ENCODE results near the gene CD38.
A peak's percentile ranks its signal among the peaks of the same experiment; 100 is the strongest.
"Not testable (repeated sequence)": the region's sequence is repeated elsewhere in the genome, so short reads cannot be mapped to it uniquely, and the experiment has no call there.

The CD38 gene

DNA sequence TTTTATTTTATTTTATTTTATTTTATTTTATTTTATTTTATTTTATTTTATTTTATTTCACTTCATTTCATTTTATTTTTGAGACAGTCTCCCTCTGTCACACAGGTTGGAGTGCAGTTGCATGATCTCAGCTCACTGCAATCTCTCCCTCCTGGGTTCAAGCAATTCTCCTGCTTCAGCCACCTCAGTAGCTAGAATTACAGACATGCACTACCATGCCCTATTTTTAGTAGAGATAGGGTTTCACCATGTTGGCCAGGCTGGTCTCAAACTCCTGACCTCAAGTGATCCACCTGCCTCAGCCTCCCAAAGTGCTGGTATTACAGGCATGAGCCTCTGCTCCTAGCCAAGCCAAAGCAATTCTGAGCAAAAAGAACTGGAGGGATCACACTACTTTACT, 24.4 kb downstream of the CD38 start:
- not testable (repeated sequence) for DNase-seq

DNA sequence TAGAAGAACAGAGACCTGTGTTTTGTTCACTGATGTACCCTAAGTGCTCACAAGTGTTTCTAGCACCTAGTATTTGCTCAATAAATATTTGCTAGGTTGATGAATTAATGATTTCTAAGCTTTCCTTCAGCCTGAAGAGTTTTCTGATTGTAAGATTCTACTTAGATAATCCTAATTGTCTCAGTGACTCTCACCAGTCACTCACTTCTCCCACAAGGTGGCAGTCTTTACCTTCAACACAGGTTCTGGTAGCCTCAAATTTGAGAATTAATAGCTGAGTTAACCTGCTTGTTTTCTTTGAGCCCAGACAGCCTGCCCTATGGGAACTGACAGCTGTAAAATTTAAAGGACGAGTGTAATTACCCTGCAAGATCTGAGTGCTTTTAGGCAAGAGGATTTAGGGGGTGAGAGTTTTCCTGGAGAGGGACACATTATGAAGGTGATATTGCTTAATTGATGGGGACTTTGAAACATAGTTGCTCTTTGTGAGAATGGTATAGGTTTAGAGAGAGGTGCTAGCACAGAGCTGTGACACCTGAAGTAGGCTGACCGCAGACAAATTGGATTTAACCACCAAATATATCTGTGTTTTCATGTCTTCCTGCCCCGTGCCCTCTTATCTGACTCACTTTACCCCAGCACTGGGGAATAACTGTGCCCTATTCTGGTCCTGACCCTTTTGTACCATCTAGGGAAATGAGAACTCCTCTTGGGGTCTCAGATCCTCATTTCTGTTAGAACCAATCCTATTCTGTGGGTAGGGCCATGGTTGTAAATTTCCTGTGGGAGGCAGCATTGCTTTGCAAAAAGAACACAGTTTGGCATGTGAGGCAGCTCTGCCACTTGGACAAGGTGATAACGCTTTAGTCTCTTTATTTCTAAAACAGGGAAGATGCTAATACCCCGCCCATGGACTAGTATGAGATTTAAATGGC, 27.7 kb downstream of the CD38 start:
- peak; percentile 55 for DNase-seq

DNA sequence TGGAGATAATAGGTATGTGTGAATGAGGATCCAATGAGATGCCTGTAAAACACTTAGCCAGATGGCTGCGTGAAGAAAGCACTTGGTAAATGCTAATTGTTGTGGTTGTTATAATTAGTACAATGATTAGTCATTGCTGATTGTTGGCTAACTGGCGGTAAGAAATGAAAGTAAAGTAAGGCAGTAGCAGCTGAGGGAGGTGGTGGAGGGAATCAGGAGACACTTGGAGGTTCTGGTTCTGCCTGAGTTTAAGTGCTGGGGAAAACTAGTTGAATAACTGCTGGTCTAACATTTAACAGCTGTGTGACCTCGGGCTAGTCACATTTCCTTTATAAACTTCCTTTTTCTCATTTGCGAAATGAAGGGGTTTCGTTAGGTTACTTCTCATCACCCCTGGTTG, 30.9 kb downstream of the CD38 start:
- no peak for DNase-seq

DNA sequence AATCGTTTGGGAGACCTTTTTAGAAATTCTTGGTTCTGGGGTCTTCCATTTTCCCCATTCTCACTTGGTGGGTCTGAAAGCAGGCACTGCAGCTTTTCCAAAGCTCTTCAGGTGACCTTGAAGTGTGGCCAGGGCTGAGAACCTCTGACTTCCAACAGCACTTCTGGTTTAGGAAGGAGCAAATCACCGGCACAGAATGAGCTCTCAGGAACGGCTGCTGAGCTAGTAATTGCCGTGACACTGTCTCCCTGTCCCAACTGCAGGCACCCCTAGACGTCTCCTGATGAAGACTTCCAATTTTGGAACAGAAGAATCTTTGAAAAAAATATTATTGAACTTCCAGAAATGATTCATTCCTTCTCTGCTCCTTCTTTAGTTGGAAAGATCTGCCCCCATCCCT, 31.3 kb downstream of the CD38 start:
- DNase-seq, result no peak

DNA sequence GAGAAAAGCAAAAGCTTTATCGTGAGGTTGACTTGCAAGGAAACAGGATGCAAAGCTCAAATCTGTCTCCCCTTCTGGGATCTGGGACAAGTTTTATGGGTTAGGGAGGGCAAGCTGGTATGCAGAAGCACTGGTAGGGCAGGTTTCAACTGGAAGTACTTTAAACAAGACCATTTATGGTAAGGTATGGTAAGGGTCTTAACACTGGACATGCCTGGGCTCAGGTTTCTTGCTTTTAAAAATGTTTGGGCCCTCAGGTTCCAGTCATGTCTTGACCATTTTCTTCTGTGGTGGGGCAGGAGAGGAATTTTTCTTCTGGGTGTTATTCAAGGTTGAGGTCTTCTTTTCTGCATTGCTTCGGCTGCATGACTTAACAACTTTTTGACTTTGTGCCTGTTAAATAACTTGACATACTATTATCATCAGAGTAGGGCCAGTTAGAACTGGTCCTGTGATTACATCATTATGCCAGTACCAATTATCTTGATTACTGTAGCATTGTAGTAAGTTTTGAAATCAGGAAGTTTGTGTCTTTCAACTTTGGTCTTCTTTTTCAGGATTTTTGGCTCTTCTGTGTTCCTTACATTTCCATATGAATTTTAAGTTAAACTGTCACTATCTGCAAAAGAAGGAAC, 33.7 kb downstream of the CD38 start:
- DNase-seq, result no peak

DNA sequence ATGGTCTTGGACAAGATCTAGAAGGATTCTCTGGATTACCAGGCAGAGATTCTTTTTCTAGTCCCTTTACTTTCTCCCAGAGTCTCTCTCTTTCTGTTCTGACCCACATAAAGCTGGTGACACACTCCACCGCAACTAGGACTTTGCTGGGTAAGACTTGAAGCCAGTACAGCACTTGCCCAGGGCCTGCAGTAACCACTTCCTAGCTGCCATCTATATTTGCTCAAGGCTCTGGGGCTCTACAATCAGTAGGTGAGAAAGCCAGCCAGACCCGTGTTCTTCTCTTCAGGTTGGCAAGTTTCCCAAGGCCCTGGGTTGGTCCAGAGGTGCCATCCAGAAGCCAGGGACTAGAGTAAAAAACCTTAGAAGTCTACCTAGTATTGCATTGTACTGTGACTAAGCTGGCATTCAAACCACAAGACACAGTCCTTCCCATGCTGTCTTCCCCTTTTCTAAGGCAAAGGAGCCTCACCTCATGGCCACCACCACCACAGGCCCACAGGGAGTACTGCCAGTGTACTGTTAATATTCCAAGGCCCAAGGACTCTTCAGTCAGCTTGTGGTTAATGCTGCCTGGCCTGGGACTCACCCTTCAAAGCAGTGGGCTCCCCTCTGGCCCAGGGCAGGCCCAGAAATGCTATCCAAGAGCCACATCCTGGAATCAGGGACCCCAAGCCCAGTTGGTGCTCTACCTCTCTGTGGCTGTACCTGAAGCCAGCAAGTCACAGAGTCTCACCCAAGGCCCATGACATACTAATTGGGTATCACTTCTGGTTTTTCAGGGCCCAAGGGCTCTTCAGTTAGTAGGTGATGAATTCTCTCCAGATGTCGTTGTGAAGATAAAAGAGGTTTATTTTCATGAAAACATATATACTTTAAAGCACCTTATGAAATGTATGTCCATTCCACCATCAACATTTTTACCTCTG, 54.7 kb downstream of the CD38 start:
- DNase-seq, result no peak

DNA sequence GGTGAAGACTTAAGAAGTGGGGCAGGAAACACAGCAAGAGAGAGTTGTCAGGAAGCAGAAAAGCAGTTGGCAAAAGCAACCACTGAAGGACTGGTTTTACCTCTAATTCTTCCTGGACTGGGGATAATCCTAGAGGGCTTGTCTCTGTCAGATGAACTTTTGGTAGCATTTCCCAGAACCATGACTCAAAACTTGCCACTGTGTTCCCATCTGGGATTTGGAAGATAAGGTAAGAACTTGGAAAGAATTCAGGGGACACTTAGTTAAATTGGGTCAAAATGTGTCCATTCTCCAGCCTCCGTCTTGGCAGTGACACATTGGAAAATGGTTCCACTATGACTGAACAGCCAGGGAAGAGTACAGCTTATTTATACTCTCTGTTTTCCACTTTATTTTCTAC, 55.7 kb downstream of the CD38 start:
- DNase-seq, result no peak

DNA sequence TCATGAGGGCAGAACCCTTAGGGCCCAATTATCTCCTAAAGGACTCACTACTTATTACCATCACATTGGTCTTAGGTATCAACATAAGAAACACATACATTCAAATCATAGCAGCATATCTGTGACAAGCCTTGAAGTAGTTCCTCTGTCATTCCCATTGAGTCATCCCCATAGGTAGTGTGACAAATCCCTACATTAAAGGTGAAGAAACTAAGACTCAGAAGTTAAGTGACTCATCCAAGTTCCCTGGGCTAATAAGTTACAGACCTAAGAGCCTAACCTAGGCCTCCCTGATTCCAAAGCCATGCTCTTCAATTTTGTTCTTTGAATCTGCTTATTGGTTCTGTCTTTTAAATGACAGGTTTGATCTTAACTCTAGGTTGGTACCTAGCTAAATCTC, 58.2 kb downstream of the CD38 start:
- DNase-seq, result no peak

DNA sequence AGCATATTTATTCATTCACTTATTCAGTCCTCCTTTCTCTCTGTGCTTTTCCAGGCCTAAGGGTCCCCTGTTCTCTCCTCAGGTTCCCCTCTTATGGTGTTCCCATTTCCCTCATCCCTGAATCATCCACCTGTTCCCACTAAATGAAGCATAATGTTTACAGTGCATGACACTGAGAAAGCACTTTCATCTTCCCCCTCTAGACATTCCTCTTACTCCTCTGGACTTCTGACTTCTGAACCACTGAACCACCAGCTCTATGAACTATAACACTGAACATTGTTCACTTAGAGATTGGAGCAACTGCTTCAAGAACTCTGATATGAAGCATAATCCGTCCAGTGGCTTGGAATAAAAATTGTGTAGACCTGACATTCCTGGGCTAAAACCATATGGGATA, 59.5 kb downstream of the CD38 start:
- DNase-seq, result no peak

DNA sequence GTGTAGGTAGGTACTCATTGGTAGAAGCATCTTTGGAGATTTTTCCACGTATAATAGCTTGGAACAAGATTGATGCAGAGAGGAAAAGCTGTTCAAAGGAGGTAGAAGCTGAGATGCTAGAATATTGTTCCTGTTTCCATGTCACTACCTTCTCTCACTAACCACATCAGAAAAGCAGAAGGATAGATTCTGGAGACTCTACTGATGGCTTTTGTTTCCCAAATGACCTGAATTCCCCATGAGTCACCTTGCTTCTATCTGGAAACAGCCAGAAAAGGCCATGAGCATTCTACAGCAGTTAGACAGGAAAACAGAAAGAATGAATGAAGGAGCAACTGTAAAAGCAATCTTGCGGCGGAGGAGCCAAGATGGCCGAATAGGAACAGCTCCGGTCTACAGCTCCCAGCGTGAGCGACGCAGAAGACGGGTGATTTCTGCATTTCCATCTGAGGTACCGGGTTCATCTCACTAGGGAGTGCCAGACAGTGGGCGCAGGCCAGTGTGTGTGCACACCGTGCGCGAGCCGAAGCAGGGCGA, 63.1 kb downstream of the CD38 start:
- not testable (repeated sequence) for DNase-seq

DNA sequence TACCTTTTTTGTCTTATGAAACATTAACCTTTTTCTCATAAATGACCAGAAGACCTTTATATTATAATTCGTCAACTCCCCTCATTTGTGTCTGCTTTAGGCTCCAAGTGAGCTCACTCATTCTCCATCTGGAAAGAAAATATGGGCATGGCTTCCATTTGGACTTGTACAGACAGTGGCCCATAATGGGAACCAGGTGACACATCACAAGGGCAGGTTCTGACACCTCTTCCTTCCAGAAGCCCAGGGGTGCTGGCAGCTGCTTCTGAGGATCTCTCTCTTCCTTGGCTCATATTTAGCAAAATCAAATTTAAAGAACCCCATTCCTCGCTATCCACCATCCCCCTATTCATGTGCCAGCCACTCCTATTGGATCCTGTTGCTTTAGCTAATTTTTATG, 69.6 kb downstream of the CD38 start:
- DNase-seq, result no peak

DNA sequence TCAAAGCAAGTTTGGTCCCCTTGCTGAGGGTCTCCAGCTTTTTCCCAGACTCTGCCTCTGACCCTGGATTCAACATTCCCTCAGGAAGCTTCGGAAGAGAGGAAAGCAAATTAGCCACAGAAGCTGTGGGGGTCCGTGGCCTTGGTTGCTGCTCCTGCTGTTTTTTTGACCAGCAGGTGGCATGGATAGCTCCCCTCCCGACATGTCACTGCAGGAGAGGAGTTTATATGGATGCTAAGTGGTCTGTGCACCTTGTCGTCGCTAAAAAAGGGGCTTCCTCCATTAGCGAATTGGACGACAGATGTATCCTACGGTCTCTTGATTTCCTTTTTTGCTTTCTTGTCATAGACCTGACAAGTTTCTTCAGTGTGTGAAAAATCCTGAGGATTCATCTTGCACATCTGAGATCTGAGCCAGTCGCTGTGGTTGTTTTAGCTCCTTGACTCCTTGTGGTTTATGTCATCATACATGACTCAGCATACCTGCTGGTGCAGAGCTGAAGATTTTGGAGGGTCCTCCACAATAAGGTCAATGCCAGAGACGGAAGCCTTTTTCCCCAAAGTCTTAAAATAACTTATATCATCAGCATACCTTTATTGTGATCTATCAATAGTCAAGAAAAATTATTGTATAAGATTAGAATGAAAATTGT, 70.2 kb downstream of the CD38 start:
- no peak for DNase-seq

DNA sequence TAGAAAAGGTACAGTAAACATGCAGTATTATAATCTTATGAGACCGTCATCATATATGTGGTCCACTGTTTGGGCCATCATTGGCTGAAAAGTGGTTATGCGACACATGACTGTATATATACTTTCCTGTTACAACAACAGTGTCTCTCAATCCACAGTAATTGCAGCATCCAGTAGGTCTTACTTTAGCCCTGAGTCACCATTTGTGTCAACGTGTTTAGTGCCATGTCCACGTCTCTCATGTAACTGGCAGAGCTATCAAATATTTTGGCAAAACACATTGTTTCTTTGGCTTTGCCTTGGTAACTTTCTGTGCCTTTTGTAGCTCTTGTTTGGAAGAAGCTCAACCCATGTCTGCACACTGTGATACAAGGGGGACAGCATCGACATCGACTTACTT, 73.8 kb downstream of the CD38 start:
- no peak for DNase-seq

DNA sequence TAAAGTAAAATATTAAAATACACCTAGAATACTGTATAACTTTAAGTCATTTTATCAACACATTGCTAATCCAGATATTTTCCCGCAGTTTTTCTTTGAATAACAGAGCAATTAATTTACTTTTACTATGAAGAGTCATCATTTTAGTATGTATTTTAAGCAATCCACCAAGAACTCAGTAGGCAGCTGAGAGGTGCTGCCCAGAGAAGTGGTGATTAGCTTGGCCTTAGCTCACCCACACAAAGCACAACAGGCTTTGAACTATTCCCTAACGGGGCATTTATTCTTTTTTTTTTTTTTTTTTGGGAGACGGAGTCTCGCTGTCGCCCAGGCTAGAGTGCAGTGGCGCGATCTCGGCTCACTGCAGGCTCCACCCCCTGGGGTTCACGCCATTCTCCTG, 74.4 kb downstream of the CD38 start:
- DNase-seq, result no peak

DNA sequence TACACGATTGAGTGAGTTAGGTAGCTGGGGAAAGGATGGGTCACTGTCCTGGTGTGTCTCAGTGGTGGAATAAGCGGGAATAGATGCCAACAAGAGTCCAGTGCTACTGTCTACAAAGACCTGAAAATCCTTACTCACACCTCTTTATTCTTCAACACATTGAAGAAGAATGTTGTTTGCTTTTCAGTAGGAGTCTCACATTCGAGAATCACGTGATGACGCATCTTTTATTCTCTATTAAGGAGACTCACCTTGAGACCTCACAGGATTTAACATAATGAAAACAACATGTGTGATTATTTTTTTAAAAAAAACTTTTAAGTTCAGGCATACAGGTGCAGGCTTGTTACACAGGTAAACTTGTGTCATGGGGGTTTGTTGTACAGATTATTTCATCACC, 75.2 kb downstream of the CD38 start:
- no peak for DNase-seq

DNA sequence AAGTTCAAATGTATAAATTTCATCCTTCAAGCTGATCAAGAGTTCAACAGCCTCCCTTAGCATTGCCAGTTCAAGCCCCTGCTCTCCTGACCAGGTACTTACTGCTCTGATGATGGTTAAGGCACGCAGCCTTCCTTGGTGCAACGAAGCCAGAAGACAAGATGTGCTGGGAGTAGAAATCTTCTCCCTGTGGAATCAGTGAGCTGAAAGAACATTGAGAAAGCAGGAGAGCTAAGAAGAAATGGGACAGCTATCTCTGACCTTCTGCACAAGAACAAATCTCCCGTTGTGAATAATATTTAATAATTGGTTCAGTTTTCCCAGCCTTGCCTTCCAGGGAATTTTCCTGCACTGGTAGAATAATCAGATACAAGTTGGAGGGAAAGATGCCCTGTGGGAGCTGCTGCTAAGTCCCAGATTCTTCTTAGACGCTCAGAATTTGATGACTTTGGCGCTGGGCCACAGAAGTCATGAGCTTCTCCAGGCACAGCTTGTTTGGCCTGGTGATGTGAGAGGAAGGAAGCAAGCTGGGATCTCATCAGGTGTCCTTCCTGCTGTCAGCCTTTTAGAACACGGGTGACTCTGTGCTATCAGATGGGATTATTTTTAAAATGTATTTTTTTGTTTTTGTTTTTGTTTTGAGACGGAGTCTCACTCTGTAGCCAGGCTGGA, 77.8 kb downstream of the CD38 start:
- no peak for DNase-seq

DNA sequence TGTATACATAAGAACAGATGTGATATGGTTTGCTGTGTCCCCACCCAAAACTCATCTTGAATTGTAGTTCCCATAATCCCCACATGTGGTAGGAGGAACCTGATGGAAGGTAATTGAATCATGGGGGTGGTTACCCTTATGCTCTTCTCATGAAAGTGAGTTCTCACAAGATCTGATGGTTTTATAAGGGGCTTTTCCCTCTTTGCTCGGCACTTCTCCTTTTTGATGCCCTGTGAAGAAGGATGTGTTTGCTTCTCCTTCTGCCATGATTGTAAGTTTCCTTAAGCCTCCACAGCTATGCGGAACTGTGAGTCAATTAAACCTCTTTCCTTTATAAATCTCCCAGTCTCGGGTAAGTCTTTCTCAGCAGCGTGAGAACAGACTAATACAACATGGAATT, 83.1 kb downstream of the CD38 start:
- DNase-seq, result not testable (repeated sequence)

DNA sequence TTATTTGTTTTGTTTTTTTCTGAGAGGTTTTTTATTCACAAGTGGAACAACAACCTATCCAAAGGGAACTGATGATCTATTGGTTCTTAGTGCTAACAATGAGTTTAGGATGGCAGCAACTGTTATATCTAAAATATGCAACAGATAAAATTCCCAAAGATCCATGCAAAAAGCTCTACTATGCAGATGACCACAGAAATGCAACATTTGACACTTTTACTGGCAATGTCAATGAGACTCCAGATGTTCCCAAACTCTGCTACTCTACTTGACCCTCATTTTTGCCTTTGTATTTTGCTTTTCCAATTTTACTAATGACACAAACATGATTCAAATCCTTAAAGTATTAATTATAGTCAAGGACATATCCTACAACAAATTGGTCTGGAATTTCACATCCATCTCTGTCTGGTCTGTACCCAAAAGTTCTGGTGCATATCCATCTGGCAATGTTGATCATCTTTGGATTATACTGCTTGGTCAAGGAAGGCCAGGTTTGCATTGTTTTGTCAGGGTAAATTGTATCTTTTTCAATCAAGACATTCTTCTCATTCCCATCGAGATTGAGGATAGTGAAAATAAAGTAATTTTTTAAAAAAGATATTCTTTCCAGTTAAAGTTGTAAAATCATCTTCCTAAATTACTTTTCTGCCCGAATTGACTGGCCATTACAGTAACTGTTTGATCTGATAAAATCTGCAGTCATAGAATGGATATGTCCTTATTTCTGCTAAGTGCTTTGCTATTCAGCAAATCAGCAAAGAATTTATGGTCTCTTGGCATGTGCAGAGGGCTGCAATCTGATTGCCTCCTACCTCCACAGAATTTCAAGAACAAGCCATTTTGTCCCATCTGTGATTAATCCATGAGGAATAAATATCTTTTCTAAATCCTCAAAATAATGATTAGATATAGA, 86.8 kb downstream of the CD38 start:
- DNase-seq, result no peak

DNA sequence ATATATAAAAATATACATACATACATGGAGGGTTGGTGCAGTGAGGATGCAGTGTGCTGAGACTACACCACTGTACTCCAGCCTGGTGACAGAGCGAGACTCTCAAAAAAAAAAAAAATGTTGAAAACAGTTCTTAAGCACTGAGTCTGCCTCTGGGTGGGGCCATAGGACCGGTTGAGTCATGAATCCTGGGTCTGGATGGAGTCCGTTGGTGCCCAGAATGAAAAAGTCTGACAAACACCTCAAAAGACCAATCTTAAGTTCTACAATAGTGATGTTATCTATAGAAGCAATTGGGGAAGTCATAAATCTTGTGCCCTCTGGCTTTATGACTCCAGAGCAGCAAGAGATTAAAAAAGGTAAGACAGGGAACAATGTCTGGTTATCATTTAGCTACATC, 90.0 kb downstream of the CD38 start:
- no peak for DNase-seq

DNA sequence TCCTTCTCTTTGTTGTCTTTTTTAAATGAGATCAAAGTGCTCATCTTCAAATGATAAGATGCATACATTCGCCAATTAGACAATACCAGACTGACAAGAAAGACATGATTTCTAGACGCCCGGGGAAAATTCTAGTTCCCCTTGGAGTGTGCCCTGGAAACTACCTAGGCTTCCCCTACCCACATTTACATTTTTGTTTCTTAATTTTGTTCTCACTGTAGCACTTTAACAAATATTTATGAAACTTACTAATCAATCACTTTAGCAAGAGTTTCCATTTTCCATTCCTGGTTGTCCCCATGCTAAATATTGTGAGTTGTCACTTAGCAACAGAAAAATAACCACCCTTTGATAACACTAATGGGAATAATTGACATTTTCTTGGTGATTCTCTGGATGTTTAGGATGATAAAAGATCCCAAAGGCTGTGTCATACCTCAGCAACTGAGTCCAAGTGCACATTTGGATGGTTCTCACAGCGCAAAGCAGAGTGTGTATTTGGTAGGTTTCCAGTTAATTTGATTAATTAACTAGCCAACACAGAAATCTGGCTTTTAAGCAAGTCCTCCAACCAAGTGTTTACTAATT, 90.8 kb downstream of the CD38 start:
- DNase-seq, result no peak

Data from fibroblast of skin of right quadriceps (primary cell).